HL-60 (cell line): Measurements from ENCODE around the gene ORMDL2.

Source experiments
- GABPA ChIP-seq: IDR thresholded peaks from 2 replicates; pipeline ENCODE4 v1.6.1; 2012; ENCODE audit warnings: low read depth
- POLR2AphosphoS5 ChIP-seq: IDR thresholded peaks from 2 replicates; pipeline ENCODE4 v1.6.1; 2012; ENCODE audit warnings: low read depth
- SPI1 ChIP-seq: IDR thresholded peaks from 2 replicates; pipeline ENCODE4 v1.6.1; 2012; ENCODE audit warnings: low read depth, mild to moderate bottlenecking, borderline replicate concordance
- TF ChIP-seq, protein P1 (sequence below): IDR thresholded peaks from one replicate; pipeline ENCODE4 v1.5.1; 2011; ENCODE audit warnings: low read length, control low read depth, inconsistent platforms; ENCODE audit not compliant: insufficient read depth
- TF ChIP-seq, protein P2 (sequence below): IDR thresholded peaks from 2 replicates; pipeline ENCODE4 v1.6.1; 2012; ENCODE audit warnings: low read depth; ENCODE audit not compliant: insufficient replicate concordance

DNA sequence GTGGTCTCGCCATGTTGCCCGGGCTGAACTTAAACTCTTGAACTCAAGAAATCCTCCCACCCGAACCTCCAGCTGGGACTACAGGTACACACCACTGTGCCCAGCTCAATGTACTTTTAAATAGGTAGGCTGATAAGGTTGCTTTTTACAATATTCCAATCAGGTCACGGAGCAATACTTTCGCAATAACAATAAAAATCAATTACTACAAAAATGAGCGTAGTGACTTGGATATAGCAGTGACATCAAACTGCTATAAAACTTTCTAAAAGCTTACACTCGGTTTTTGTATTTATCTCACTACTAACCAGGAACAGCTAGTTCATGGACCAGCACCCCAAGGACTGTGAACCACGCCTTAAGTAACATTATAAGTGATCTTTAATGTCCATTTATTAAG lies 10.9 kb upstream of the ORMDL2 start:
- TF ChIP-seq, protein P1, sequence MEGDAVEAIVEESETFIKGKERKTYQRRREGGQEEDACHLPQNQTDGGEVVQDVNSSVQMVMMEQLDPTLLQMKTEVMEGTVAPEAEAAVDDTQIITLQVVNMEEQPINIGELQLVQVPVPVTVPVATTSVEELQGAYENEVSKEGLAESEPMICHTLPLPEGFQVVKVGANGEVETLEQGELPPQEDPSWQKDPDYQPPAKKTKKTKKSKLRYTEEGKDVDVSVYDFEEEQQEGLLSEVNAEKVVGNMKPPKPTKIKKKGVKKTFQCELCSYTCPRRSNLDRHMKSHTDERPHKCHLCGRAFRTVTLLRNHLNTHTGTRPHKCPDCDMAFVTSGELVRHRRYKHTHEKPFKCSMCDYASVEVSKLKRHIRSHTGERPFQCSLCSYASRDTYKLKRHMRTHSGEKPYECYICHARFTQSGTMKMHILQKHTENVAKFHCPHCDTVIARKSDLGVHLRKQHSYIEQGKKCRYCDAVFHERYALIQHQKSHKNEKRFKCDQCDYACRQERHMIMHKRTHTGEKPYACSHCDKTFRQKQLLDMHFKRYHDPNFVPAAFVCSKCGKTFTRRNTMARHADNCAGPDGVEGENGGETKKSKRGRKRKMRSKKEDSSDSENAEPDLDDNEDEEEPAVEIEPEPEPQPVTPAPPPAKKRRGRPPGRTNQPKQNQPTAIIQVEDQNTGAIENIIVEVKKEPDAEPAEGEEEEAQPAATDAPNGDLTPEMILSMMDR, result no peak
- TF ChIP-seq POLR2AphosphoS5, result no peak
- no peak for TF ChIP-seq GABPA
- TF ChIP-seq, protein P2, sequence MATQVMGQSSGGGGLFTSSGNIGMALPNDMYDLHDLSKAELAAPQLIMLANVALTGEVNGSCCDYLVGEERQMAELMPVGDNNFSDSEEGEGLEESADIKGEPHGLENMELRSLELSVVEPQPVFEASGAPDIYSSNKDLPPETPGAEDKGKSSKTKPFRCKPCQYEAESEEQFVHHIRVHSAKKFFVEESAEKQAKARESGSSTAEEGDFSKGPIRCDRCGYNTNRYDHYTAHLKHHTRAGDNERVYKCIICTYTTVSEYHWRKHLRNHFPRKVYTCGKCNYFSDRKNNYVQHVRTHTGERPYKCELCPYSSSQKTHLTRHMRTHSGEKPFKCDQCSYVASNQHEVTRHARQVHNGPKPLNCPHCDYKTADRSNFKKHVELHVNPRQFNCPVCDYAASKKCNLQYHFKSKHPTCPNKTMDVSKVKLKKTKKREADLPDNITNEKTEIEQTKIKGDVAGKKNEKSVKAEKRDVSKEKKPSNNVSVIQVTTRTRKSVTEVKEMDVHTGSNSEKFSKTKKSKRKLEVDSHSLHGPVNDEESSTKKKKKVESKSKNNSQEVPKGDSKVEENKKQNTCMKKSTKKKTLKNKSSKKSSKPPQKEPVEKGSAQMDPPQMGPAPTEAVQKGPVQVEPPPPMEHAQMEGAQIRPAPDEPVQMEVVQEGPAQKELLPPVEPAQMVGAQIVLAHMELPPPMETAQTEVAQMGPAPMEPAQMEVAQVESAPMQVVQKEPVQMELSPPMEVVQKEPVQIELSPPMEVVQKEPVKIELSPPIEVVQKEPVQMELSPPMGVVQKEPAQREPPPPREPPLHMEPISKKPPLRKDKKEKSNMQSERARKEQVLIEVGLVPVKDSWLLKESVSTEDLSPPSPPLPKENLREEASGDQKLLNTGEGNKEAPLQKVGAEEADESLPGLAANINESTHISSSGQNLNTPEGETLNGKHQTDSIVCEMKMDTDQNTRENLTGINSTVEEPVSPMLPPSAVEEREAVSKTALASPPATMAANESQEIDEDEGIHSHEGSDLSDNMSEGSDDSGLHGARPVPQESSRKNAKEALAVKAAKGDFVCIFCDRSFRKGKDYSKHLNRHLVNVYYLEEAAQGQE, result no peak
- TF ChIP-seq SPI1, result no peak
